ENCODE data around the gene MSN.

GRCh38 chrX:65635822-65636221 is 31.6 kb upstream of the MSN start:
- TF ChIP-seq EZH2 (IDR thresholded peaks at IDR 0.05; ENCODE audit: insufficient read depth, poor library complexity, severe bottlenecking) (no peak), EZH2phosphoT487 (IDR thresholded peaks at IDR 0.05; ENCODE audit: insufficient read depth, low read depth) (no peak)

All from GM23248 (cell line).